Hematopoietic multipotent progenitor cell (in vitro differentiated cells): ENCODE measurements around the gene OTULIN. TPM values are rescaled to one million over a fixed set of nuclear protein-coding genes. Genes with fewer than 3 reads are reported as not detected.

Experiments used
- DNase-seq, 3 donors: peaks; one replicate each; pipeline ENCODE4 v3.0.0-alpha.2; 2011 to 2015; ENCODE audit warnings: low read depth in 2 of 3, low spot score in 2 of 3
- total RNA-seq: library from RNA; depleted of rRNA; stranded (reverse); fragments of >200 nt; gene quantifications from one replicate; pipeline ENCODE4 v1.2.3, GENCODE V29; 2012

OTULIN gene
- total RNA-seq, 1 donor, result 21.8 TPM

DNA sequence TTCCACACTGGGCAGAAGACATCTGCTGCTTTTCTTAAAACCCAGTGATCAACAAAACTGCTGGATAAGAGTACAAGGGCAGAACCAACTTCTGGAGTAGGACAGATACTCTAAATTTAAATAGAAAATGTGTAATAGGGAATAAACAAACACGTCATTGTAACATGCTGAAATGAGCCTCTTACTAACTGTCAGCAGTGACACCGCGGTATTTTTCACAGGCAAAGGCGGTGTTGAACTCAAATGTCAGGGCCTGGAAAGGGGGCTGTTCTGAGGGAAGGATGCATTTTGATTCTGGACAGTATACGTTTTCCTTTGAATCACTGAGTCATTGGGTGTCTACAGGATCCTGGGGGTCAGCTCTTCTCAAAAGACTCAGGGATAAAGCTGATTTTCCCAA is 73.5 kb downstream of the OTULIN start:
- no peak for DNase-seq

- no peak for DNase-seq
Observed at GRCh38 chr5:14739538-14739937, 75.0 kb downstream of the OTULIN start.

- DNase-seq, result no peak
Observed at GRCh38 chr5:14739981-14740380, 75.5 kb downstream of the OTULIN start.

DNA sequence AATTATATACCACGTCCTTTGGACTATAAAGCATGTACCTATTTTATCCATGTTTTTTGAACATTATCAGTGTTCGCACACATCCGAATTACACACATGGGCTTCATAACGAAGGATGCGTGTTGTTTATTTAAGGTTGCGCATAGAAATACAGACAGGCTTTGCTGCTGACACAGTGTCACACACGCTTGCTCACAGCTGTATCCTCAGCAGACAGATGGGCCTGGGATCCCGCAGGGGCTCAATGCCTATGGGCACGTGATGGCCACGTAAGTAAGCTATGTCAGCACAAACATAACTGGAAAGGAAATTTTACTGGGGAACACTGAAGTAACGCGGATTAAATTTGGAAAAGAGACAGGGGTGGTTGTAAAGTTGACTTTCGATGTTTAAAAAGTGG is 76.6 kb downstream of the OTULIN start:
- no peak for DNase-seq

- no peak for DNase-seq
Observed at GRCh38 chr5:14741801-14742440, 77.4 kb downstream of the OTULIN start.

DNA sequence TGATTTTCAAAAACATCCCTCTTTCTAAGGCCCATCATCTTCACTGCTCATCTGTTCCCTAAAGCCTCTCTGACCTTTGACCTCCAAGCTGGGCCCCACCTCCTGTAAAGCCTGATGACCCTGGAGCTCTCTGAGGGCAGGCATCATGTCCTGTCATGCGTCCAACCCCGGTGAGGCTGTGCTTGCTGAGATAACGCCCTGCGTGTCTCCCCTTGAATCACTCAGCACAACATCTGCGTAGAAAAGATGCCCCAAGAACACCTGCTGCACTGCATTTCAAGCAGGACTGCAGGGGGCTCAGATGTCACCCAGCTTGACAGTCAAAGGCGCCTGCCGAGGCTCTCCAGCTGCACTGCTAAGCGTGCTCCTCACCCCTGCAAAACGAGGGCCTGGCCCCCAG is 78.0 kb downstream of the OTULIN start:
- DNase-seq, result no peak

DNA sequence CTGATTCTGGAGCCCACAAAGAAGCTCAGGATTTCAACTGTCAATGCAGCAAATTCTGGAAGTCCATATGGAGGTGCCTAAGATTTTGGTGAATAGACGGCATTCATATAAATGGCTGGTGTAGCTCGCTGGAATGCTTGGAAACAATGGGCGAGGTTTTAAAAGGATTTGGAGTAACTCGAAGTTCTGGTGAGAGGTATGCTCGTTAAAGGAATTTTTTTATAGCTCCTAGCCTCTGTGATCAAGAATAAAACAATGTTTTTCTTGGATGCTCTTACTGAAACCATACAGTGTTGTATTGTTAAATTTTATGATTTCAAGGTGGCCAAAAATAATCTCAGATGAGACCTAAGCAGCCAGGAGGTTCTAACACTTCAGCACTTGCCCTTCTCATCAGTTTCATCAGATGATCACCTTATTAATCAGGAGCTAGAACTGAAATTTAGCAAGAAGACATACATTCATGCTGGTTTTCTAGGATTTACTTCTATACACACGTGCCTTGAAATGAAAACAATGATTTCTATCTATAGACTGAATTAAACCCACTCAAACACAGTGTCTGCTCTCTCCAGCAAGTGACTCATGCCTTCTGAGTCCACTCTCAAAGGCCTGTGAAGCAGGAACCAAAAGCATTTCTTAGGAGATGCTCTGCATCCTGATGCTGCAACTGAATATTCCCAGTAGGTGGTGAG is 79.2 kb downstream of the OTULIN start:
- DNase-seq, result no peak

GRCh38 chr5:14744296-14745187 is 80.0 kb downstream of the OTULIN start:
- DNase-seq, result no peak

- DNase-seq, result no peak
Observed at GRCh38 chr5:14745188-14745563, 80.7 kb downstream of the OTULIN start.

DNA sequence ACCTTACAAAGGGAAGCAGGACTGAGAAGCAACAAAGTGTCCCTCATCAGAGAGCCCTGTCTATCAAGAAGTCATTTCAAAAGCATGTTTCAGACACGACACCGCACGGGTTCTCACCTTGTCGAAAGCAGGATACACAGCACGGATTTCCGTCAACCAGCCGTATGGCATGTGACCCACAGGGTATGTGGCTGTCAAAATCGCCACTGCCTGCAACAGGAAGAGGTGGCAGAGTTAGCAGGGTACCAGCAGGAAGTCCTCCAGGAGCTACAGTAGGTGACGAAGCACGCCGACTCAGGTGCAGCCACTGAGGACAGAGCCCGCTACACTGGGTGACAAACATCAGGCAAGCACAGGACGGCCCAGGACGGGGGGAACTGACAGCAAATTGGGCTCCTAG is 81.2 kb downstream of the OTULIN start:
- no peak for DNase-seq

DNA sequence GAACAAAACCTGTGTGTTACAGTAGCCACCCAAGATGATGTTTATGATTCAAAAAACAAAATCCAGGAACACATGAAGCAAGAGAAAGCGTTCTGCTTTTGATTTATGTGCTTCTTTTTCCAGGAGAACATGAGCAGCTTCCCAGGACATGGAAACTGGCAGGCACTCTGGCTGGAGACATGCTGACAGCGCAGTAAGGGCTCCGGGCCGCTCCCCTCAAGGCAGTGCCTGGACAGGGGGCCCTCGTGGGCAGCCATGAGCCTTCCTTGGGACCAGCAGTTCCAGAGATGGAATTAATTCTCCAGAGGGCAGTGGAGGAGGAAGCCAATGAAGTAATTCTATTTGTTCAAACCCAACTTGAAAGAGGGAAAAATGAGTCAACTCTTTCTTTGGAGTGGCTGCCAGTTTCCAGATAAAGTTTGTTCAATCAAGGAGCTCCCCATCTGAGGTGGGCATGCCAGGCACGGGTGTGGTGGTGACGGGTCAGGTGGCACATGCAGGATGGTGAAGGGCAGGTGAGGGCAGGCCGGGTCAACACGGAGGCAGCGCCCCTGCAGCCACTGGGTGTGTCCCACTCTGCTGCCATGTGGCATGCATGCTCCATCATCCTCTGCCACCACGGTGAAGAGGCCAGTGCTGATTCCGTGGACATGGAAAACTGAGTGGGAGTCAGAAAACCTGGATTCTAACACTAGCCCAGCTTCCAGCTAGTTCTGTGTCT is 83.8 kb downstream of the OTULIN start:
- no peak for DNase-seq

Other genes starting within 250 kb of the OTULIN start
- 1.9 TPM for gene OTULINL, start 82.9 kb upstream of the OTULIN start, total RNA-seq
- 14.0 TPM for gene ANKH, start 207.1 kb downstream of the OTULIN start, total RNA-seq